ENCODE results near the gene CD55. TPM values are rescaled to one million over a fixed set of nuclear protein-coding genes. Genes with fewer than 3 reads are reported as not detected.

The CD55 gene
- total RNA-seq, 1 donor, result 9.0 TPM

DNA sequence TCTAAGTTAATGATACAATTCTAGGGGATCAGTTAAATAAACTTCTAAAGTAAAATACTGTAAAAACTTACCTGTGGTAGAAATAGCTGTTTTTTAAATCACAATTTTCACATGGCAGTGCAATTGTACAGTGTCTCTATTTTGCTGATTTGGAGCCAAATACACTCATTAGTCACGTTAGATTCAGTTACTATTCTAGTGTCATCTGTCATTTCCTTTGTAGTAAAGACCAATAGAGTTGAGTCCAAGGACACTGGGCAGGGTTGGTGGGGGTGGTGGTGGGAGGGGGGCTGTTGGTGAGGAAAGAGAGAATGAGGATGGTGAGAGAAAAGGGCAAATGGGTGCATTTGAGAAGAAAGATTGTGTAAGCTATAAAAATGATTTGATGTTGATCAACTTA, 33.6 kb downstream of the CD55 start:
- Histone ChIP-seq H2AFZ (ENCODE audit: low read length) (no peak overlapping the region), H3K9me3 (ENCODE audit: low read depth, low read length) (no peaks in the 10 kb centered on the region), H4K20me1 (ENCODE audit: insufficient read depth, low read length) (no peaks in the 10 kb centered on the region), H3K4me3 (ENCODE audit: insufficient read depth, low read length) (no peak overlapping the region), H3K4me2 (ENCODE audit: insufficient read depth, low read length) (no peak overlapping the region), H3K4me1 (ENCODE audit: insufficient read depth, low read length) (no peaks in the 10 kb centered on the region), H3K27me3 (ENCODE audit: insufficient read depth, low read length) (no peaks in the 10 kb centered on the region), H3K79me2 (ENCODE audit: insufficient read depth, low read length) (no peaks in the 10 kb centered on the region), H3K36me3 (ENCODE audit: insufficient read depth, low read length) (no peaks in the 10 kb centered on the region), H3K27ac (ENCODE audit: low read depth, low read length) (no peak overlapping the region)
- DNase-seq (ENCODE audit: insufficient read length, low spot score, missing footprints), result no peak
- TF ChIP-seq, protein P1, sequence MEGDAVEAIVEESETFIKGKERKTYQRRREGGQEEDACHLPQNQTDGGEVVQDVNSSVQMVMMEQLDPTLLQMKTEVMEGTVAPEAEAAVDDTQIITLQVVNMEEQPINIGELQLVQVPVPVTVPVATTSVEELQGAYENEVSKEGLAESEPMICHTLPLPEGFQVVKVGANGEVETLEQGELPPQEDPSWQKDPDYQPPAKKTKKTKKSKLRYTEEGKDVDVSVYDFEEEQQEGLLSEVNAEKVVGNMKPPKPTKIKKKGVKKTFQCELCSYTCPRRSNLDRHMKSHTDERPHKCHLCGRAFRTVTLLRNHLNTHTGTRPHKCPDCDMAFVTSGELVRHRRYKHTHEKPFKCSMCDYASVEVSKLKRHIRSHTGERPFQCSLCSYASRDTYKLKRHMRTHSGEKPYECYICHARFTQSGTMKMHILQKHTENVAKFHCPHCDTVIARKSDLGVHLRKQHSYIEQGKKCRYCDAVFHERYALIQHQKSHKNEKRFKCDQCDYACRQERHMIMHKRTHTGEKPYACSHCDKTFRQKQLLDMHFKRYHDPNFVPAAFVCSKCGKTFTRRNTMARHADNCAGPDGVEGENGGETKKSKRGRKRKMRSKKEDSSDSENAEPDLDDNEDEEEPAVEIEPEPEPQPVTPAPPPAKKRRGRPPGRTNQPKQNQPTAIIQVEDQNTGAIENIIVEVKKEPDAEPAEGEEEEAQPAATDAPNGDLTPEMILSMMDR (IDR thresholded peaks at IDR 0.05; ENCODE audit: extremely low read depth, low read depth, low read length), result no peak

DNA sequence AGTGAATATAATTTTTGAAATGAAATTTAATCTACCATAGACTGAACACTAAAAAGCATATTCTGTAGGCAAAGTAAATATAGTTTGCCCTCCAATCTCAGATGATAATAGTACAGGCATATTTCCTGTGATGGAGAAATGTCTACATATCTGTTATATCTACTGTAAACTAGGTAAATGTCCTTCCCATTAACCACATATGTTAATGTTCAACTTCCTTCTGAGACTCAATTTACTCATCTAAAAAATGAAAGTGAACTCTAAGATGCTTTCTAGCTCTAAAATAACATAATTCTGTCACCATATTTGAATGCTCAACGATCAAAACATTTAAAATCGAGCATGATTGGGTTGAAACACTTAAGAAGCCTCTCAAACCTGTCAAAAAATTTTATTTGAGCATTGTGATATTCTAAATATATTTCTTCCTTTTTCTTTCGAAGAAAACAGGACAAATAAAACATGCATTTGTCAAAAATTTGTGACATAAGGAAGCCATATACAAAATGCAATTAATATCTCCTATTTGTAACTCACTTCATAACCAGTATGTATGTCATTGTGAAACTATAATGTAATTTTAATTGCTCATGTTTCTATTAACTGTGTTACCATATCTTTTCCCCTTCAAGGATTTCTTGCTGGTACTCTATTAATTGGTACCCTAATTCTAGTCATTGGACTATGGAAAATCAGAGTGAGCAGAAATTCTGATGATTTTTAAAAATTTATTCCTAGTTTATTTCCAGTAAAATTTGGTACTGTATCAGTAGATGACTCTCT, 34.2 kb downstream of the CD55 start:
- Histone ChIP-seq H3K79me2 (ENCODE audit: insufficient read depth, low read length) (no peaks in the 10 kb centered on the region), H2AFZ (ENCODE audit: low read length) (no peak overlapping the region), H3K4me2 (ENCODE audit: insufficient read depth, low read length) (no peak overlapping the region), H3K4me1 (ENCODE audit: insufficient read depth, low read length) (no peaks in the 10 kb centered on the region), H3K4me3 (ENCODE audit: insufficient read depth, low read length) (no peak overlapping the region), H3K27me3 (ENCODE audit: insufficient read depth, low read length) (no peaks in the 10 kb centered on the region), H4K20me1 (ENCODE audit: insufficient read depth, low read length) (no peaks in the 10 kb centered on the region), H3K27ac (ENCODE audit: low read depth, low read length) (no peak overlapping the region), H3K36me3 (ENCODE audit: insufficient read depth, low read length) (no peaks in the 10 kb centered on the region), H3K9me3 (ENCODE audit: low read depth, low read length) (no peaks in the 10 kb centered on the region)
- DNase-seq (ENCODE audit: insufficient read length, low spot score, missing footprints), result no peak
- TF ChIP-seq, protein P1 (IDR thresholded peaks at IDR 0.05; ENCODE audit: extremely low read depth, low read depth, low read length), result no peak

DNA sequence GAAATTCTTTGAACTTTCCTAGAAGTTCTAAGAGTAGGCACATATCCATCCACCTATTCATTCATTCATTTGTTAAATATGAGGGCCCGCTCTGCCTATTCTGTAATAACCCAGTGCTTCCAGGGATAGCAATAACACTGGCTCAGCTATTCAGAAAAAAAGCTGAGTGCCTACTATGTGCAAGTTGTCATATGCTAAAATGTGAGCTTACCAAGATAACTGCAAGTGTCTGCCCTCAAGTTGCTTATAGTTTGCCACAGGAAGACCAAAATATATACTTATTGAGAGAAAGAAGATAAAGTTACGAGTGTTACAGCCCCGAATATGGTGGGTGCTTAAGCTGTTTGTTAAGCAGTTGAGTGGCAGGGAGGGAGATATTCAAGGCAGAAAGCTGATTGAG, 39.6 kb downstream of the CD55 start:
- Histone ChIP-seq H2AFZ (ENCODE audit: low read length) (no peak overlapping the region), H3K4me3 (ENCODE audit: insufficient read depth, low read length) (no peak overlapping the region), H3K9me3 (ENCODE audit: low read depth, low read length) (no peaks in the 10 kb centered on the region), H3K27me3 (ENCODE audit: insufficient read depth, low read length) (no peaks in the 10 kb centered on the region), H3K79me2 (ENCODE audit: insufficient read depth, low read length) (no peaks in the 10 kb centered on the region), H3K27ac (ENCODE audit: low read depth, low read length) (no peak overlapping the region), H3K4me2 (ENCODE audit: insufficient read depth, low read length) (no peak overlapping the region), H3K4me1 (ENCODE audit: insufficient read depth, low read length) (peaks cover 3% of the 10 kb centered on the region), H4K20me1 (ENCODE audit: insufficient read depth, low read length) (no peaks in the 10 kb centered on the region), H3K36me3 (ENCODE audit: insufficient read depth, low read length) (no peaks in the 10 kb centered on the region)
- TF ChIP-seq, protein P1 (IDR thresholded peaks at IDR 0.05; ENCODE audit: extremely low read depth, low read depth, low read length), result no peak
- no peak for DNase-seq (ENCODE audit: insufficient read length, low spot score, missing footprints)

DNA sequence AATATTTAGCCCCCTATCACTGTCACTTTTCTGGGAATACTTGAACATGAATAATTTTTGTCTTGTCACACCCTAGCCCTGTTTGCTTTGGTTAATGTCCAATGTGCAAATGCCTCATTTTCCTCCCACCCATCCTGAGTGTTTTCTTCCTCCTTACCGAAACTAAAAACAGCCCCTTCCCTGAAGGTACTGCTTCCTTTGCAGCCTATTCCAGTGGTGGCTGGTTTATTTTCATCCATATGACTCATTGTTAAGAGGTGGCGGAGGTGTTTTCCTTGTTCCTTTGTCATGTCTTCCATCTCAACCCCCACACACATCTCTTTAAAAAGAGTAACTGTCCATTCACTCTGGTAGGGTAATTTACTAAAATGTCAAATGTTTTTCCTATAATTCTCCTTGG, 40.4 kb downstream of the CD55 start:
- Histone ChIP-seq H3K27me3 (ENCODE audit: insufficient read depth, low read length) (no peaks in the 10 kb centered on the region), H3K4me1 (ENCODE audit: insufficient read depth, low read length) (peaks cover 3% of the 10 kb centered on the region), H3K79me2 (ENCODE audit: insufficient read depth, low read length) (no peaks in the 10 kb centered on the region), H3K4me2 (ENCODE audit: insufficient read depth, low read length) (no peak overlapping the region), H2AFZ (ENCODE audit: low read length) (no peak overlapping the region), H3K27ac (ENCODE audit: low read depth, low read length) (no peak overlapping the region), H3K36me3 (ENCODE audit: insufficient read depth, low read length) (no peaks in the 10 kb centered on the region), H3K4me3 (ENCODE audit: insufficient read depth, low read length) (no peak overlapping the region), H3K9me3 (ENCODE audit: low read depth, low read length) (no peaks in the 10 kb centered on the region), H4K20me1 (ENCODE audit: insufficient read depth, low read length) (no peaks in the 10 kb centered on the region)
- no peak for DNase-seq (ENCODE audit: insufficient read length, low spot score, missing footprints)
- TF ChIP-seq, protein P1 (IDR thresholded peaks at IDR 0.05; ENCODE audit: extremely low read depth, low read depth, low read length), result no peak

Measured in osteoblast (primary cell).